Smooth muscle cell (in vitro differentiated cells): Measurements from ENCODE around the gene KRT16. TPM values are rescaled to one million over a fixed set of nuclear protein-coding genes. Genes with fewer than 3 reads are reported as not detected.
"Not testable (repeated sequence)": the region's sequence is repeated elsewhere in the genome, so short reads cannot be mapped to it uniquely, and the experiment has no call there.

ENCODE experiments used
- DNase-seq: peaks from one replicate; lab custom pipeline; 2025; ENCODE audit not compliant: unreplicated experiment; lab: John Stamatoyannopoulos, UW
- H2AFZ ChIP-seq: fragments of 200-600 bp; sonication (generic); 2 replicates; pipeline ENCODE4 v1.6.0; 2016; ENCODE audit warnings: antibody characterized with exemption, low read depth, mild to moderate bottlenecking
- H3F3A ChIP-seq: fragments of 200-600 bp; sonication (generic); 2 replicates; pipeline ENCODE4 v1.6.0; 2017; ENCODE audit warnings: antibody characterized with exemption, low read depth
- H3K27ac ChIP-seq: fragments of 200-600 bp; sonication (generic); 2 replicates; pipeline ENCODE4 v1.5.1; 2016; ENCODE audit warnings: low read depth, mild to moderate bottlenecking
- H3K27me3 ChIP-seq: fragments of 200-600 bp; sonication (generic); 2 replicates; pipeline ENCODE4 v1.6.1; 2016; ENCODE audit warnings: low read depth, mild to moderate bottlenecking
- H3K36me3 ChIP-seq: fragments of 200-600 bp; sonication (generic); 2 replicates; pipeline ENCODE4 v1.5.1; 2016; ENCODE audit warnings: low read depth
- H3K4me1 ChIP-seq: fragments of 200-600 bp; sonication (generic); 2 replicates; pipeline ENCODE4 v1.5.1; 2016; ENCODE audit warnings: low read depth
- H3K4me2 ChIP-seq: fragments of 200-600 bp; sonication (generic); 2 replicates; pipeline ENCODE4 v1.6.0; 2016; ENCODE audit warnings: mild to moderate bottlenecking
- H3K4me3 ChIP-seq: fragments of 200-600 bp; sonication (generic); 2 replicates; pipeline ENCODE4 v1.5.1; 2016; ENCODE audit warnings: mild to moderate bottlenecking
- H3K79me2 ChIP-seq: fragments of 200-600 bp; sonication (generic); 2 replicates; pipeline ENCODE4 v1.6.0; 2016; ENCODE audit warnings: low read depth, mild to moderate bottlenecking
- H3K9ac ChIP-seq: fragments of 200-600 bp; sonication (generic); 2 replicates; pipeline ENCODE4 v1.6.0; 2016; ENCODE audit warnings: low read depth
- H3K9me3 ChIP-seq: fragments of 200-600 bp; sonication (generic); replicated peaks from 2 replicates; pipeline ENCODE4 v1.5.1; 2016; ENCODE audit warnings: low read depth
- H4K20me1 ChIP-seq: fragments of 200-600 bp; sonication (generic); 2 replicates; pipeline ENCODE4 v1.6.0; 2016; ENCODE audit warnings: low read depth
- CTCF ChIP-seq: fragments of 200-600 bp; sonication (generic); IDR thresholded peaks from 2 replicates; pipeline ENCODE4 v1.5.1; 2017; ENCODE audit warnings: borderline replicate concordance, mild to moderate bottlenecking, antibody characterized with exemption; ENCODE audit not compliant: insufficient read depth, poor library complexity, severe bottlenecking
- WGBS: methylation state at CpG from one replicate; pipeline ENCODE4 v1.1.7; 2016; ENCODE audit warnings: low lambda C conversion rate; 5-methylcytosine and 5-hydroxymethylcytosine counted together
- polyA plus RNA-seq: library from polyadenylated mRNA; unstranded; fragments of >200 nt; fragmentation: Nextera tagmentation; extraction: Ambion mirVana; gene quantifications from 2 replicates; pipeline ENCODE4 v1.2.1, GENCODE V29; 2016
- total RNA-seq: library from RNA; depleted of rRNA; stranded (reverse); fragments of >200 nt; gene quantifications from 2 replicates; pipeline ENCODE4 v1.2.3, GENCODE V29; 2014

The KRT16 gene
- total and polyA plus RNA-seq, 2 experiments from 2014 or later, result 304 to 521 TPM

GRCh38 chr17:41624208-41625101, 11.9 kb upstream of the KRT16 start, which contains the start of gene KRT17:
TSS of gene KRT17 (minus strand) at chr17:41624575. CDS start at chr17:41624509, 66 bp downstream.
- no peak for DNase-seq
- Histone ChIP-seq H3K9ac (peak within 1 kb of the TSS; percentile 63), H3F3A (no peaks in the 10 kb centered on the region), H3K4me1 (no peaks in the 10 kb centered on the region), H3K36me3 (no peaks in the 10 kb centered on the region), H4K20me1 (peaks cover 13% of the 10 kb centered on the region), H3K9me3 (no peaks in the 10 kb centered on the region), H3K79me2 (no peaks in the 10 kb centered on the region), H3K4me2 (peak within 1 kb of the TSS; percentile 75), H3K27me3 (no peaks in the 10 kb centered on the region), H3K4me3 (peak within 1 kb of the TSS; percentile 42), H3K27ac (peak within 1 kb of the TSS; percentile 73), H2AFZ (no peak within 1 kb of the TSS)
- no peak for TF ChIP-seq CTCF
- WGBS, result 75% methylated on average over 28 of the region's 33 CpGs

- WGBS, result 56% methylated on average over 10 of the region's 10 CpGs
- not testable (repeated sequence) for H3K36me3 ChIP-seq, H3K4me1 ChIP-seq, H3K9me3 ChIP-seq, H3K79me2 ChIP-seq, H3F3A ChIP-seq, H3K27me3 ChIP-seq, DNase-seq, H2AFZ ChIP-seq
- Histone ChIP-seq H3K4me3 (peak overlapping the region; percentile 42), H3K27ac (peak overlapping the region; percentile 54), H3K9ac (peak overlapping the region; percentile 63), H3K4me2 (peak overlapping the region; percentile 75), H4K20me1 (peaks cover 13% of the 10 kb centered on the region)
Measured at GRCh38 chr17:41623184-41623861, 10.8 kb upstream of the KRT16 start.

- peak overlapping the region; percentile 86 for H3K27ac ChIP-seq
- WGBS, result 84% methylated on average over 19 of the region's 19 CpGs
Measured at GRCh38 chr17:41622340-41623183, 10.0 kb upstream of the KRT16 start.

GRCh38 chr17:41621916-41622315, 9.3 kb upstream of the KRT16 start:
- Histone ChIP-seq H3K4me1 (no peaks in the 10 kb centered on the region), H3K79me2 (no peaks in the 10 kb centered on the region)

More at GRCh38 chr17:41622340-41623183, 10.0 kb upstream of the KRT16 start:
- H3F3A ChIP-seq, H3K27me3 ChIP-seq, DNase-seq, H3K9me3 ChIP-seq, H3K79me2 ChIP-seq, H2AFZ ChIP-seq, H3K4me1 ChIP-seq, H3K36me3 ChIP-seq: not testable (repeated sequence)
- Histone ChIP-seq H4K20me1 (peaks cover 13% of the 10 kb centered on the region), H3K4me3 (peak overlapping the region; percentile 42), H3K9ac (peak overlapping the region; percentile 63), H3K4me2 (peak overlapping the region; percentile 75)

GRCh38 chr17:41621435-41621817, 8.9 kb upstream of the KRT16 start:
- H3K9me3 ChIP-seq, H3K4me1 ChIP-seq, H3F3A ChIP-seq, H3K36me3 ChIP-seq, H3K27me3 ChIP-seq, DNase-seq, H3K79me2 ChIP-seq: not testable (repeated sequence)
- WGBS, result 91% methylated on average over 11 of the region's 11 CpGs
- Histone ChIP-seq H4K20me1 (peaks cover 13% of the 10 kb centered on the region), H3K4me2 (peak overlapping the region; percentile 65), H3K4me3 (peak overlapping the region; percentile 18), H3K27ac (peak overlapping the region; percentile 86), H2AFZ (peak overlapping the region; percentile 51), H3K9ac (peak overlapping the region; percentile 63)

More at GRCh38 chr17:41621916-41622315, 9.3 kb upstream of the KRT16 start:
- H2AFZ ChIP-seq, result no peak overlapping the region
- TF ChIP-seq CTCF, result no peak
- peak overlapping the region; percentile 63 for H3K9ac ChIP-seq
- WGBS, result 92% methylated on average over 2 of the region's 2 CpGs
- DNase-seq, result no peak
- peaks cover 13% of the 10 kb centered on the region for H4K20me1 ChIP-seq
- no peaks in the 10 kb centered on the region for H3F3A ChIP-seq
- H3K4me3 ChIP-seq, result peak overlapping the region; percentile 18
- no peaks in the 10 kb centered on the region for H3K36me3 ChIP-seq
- no peaks in the 10 kb centered on the region for H3K9me3 ChIP-seq
- H3K27me3 ChIP-seq, result no peaks in the 10 kb centered on the region
- peak overlapping the region; percentile 65 for H3K4me2 ChIP-seq
- peak overlapping the region; percentile 86 for H3K27ac ChIP-seq
